Lower leg skin (tissue), 4 donors: ENCODE data around the gene POLD4. TPM values are rescaled to one million over a fixed set of nuclear protein-coding genes. Genes with fewer than 3 reads are reported as not detected.
A peak's percentile ranks its signal among the peaks of the same experiment; 100 is the strongest.

Experiments
- DNase-seq, 2 donors: peaks; one replicate each; pipeline ENCODE4 v3.0.0-alpha.2; 2019; ENCODE audit warnings: low spot score in 2 of 2
- H3K4me3 ChIP-seq: fragments of 200-600 bp; sonication (generic); 2 replicates; pipeline ENCODE4 v1.5.1; 2017; ENCODE audit warnings: mild to moderate bottlenecking, low read depth; ENCODE audit not compliant: poor library complexity, severe bottlenecking
- POLR2A ChIP-seq, 2 donors: fragments of 450-650 bp; IDR thresholded peaks; one replicate each; pipeline ENCODE4 v1.6.1; 2016 to 2017; ENCODE audit warnings: antibody characterized with exemption in 2 of 2, mild to moderate bottlenecking in 1 of 2, moderate library complexity in 1 of 2
- WGBS, 2 donors: methylation state at CpG; one replicate each; pipeline ENCODE4 v1.1.5; 2018; 5-methylcytosine and 5-hydroxymethylcytosine counted together
- intact Hi-C: fragments of 100-400 bp; cut with DNase I; formaldehyde crosslinking; loops from one replicate; pipeline ENCODE4 v1.15.0; 2023; ENCODE audit warnings: low total_unique reads
- total RNA-seq, 4 donors: library from RNA; depleted of rRNA; stranded (reverse); fragments of >200 nt; gene quantifications; one replicate each; pipeline ENCODE4 v1.1.0, GENCODE V29; 2016
- TF ChIP-seq, protein P1 (sequence below), 3 donors: fragments of 450-650 bp; IDR thresholded peaks; one replicate each; pipeline ENCODE4 v1.5.1; 2016; ENCODE audit warnings: antibody characterized with exemption in 3 of 3, mild to moderate bottlenecking in 3 of 3, moderate library complexity in 2 of 3

POLD4 gene
- total RNA-seq, 4 donors from 2014 or later, result 82.3 to 126 (median 86.4) TPM

DNA sequence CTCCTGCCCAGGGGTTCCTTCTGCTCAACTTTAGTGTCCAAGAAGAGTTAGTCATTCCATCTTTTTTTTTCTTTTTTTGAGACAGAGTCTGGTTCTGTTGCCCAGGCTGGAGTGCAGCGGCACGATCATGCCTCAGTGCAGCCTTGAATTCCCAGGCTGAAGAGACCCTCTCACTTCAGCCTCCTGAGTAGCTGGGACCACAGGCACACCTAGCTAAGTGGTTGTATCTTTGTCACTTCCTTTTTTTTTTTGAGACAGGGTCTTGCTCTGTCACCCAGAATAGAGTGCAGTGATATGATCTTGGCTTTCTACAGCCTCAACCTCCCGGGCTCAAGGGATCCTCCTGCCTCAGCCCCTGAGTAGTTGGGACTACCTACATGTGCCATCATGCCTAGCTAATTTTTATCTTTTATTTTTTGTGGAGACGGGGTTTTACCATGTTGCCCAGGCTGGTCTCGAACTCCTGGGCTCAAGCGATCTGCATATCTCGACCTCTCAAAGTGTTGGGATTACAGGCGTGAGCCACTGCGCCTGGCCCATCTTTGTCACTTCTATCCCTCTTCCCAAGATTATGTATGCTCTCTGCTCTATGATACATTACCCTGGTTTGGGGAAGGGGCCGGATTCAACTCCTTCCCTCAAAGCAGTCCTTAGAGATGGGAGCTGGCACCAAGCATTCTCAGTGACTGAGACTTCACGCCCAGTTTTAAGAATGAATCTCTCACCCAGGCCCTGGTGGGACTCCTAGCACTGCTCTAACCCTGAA is 40.0 kb downstream of the POLD4 start:
- intact Hi-C loops, result no loop called here
- WGBS, 2 donors, result 63 to 69% methylated on average over 11 of the region's 11 CpGs
- DNase-seq, result peak in 1 of 2 donors; percentile 58
- TF ChIP-seq POLR2A (IDR thresholded peaks at IDR 0.05), result no peak
- TF ChIP-seq, protein P1, sequence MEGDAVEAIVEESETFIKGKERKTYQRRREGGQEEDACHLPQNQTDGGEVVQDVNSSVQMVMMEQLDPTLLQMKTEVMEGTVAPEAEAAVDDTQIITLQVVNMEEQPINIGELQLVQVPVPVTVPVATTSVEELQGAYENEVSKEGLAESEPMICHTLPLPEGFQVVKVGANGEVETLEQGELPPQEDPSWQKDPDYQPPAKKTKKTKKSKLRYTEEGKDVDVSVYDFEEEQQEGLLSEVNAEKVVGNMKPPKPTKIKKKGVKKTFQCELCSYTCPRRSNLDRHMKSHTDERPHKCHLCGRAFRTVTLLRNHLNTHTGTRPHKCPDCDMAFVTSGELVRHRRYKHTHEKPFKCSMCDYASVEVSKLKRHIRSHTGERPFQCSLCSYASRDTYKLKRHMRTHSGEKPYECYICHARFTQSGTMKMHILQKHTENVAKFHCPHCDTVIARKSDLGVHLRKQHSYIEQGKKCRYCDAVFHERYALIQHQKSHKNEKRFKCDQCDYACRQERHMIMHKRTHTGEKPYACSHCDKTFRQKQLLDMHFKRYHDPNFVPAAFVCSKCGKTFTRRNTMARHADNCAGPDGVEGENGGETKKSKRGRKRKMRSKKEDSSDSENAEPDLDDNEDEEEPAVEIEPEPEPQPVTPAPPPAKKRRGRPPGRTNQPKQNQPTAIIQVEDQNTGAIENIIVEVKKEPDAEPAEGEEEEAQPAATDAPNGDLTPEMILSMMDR (IDR thresholded peaks at IDR 0.05), result no peak
- no peak overlapping the region for H3K4me3 ChIP-seq

DNA sequence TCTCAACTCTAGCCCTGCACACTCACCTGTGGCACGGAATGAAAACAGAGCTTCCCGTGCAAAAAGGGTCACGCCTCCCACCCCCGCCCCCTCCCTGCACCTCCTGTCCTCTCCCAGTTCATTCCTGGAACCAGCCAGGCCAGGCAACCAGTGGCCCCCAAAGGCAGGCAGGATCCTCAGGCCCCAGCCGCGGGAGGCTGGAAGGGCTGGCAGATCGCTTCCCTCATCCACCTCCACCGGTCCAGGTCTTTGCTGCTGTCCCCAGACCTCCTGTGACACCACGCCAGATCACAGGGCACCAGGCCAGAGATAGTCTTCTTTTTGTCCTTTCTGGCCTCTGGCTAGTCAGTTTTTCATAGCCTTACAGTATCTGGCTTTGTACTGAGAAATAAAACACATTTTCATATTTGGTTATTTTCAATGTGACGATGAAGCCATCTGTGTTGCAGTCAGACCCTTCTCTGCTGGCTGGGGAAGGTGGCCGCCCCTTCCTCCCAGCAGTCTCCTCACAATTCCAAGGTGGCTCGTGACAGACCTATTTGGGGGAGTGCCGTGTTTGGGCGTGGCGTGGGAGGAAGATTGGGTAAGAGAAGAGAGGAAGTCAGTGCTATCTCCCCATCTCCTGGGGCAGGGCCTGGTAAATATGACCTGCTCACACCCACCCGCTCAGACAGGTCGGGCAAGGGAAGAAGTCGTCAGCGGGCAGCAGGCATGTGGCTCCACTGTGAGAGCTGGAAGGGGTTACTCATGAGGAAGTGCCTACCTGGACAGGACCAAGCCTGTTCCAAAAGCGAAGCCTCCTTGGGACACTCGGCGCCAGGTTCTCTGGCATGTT is 40.9 kb downstream of the POLD4 start:
- TF ChIP-seq, protein P1 (IDR thresholded peaks at IDR 0.05), result no peak
- TF ChIP-seq POLR2A (IDR thresholded peaks at IDR 0.05), result no peak
- intact Hi-C loops, result no loop called here
- no peak overlapping the region for H3K4me3 ChIP-seq
- 44 to 48% methylated on average over 18 to 22 of the region's 22 CpGs for WGBS, 2 donors
- peak; percentile 79 to 92 for DNase-seq

DNA sequence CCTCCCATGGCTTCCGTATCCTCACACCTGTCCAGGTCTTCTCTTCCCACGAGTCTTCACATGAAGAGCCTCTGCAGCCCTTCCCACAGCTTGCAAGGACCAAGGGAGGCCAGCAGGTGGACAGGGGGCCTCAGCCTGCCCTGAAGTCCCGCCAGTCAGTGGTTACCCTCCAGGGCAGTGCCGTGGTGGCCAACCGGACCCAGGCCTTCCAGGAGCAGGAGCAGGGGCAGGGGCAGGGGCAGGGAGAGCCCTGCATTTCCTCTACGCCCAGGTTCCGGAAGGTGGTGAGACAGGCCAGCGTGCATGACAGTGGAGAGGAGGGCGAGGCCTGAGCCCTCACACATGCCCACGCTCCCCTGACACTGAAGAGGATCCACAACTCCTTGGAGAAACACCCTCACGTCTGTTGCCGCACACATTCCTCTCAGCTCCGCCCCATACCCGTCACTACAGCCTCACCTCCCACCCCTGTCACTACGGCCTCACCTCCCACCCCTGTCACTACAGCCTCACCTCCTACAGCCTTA is 41.7 kb downstream of the POLD4 start:
- no peak overlapping the region for H3K4me3 ChIP-seq
- TF ChIP-seq, protein P1 (IDR thresholded peaks at IDR 0.05), result no peak
- no peak for TF ChIP-seq POLR2A (IDR thresholded peaks at IDR 0.05)
- 76 to 78% methylated on average over 12 to 15 of the region's 15 CpGs for WGBS, 2 donors
- intact Hi-C loops, result no loop called here
- peak; percentile 20 to 88 for DNase-seq

DNA sequence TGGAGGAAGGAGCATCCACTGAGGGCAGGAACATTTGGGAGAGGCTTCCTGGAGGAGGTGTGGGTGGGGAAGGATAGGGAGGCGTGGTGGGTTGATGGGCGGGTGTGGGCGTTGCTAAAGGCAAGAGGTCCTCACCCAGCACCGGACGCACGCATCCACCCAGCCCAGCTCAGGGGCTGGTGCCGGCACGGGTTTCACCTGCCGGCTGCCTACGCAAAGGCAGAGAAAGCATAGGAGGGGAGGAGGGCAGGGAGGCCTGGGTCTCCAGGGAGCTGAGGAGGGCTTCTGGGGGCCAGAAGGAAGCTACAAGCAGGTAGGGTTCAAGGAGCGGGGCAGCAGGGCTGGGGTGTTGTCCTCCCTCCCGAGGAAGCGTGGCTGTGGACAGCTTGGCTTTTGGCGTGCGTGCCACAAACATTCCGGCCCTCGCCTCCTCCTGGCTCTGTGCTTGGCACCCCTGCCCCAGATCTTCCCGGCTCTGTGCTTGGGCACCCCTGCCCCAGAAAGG is 42.2 kb downstream of the POLD4 start:
- H3K4me3 ChIP-seq, result no peak overlapping the region
- intact Hi-C loops, result no loop called here
- DNase-seq, result peak in 1 of 2 donors; percentile 84
- WGBS, 2 donors, result 74 to 75% methylated on average over 18 of the region's 18 CpGs
- no peak for TF ChIP-seq POLR2A (IDR thresholded peaks at IDR 0.05)

GRCh38 chr11:67310246-67311050 is 42.9 kb downstream of the POLD4 start:
- no peak overlapping the region for H3K4me3 ChIP-seq
- TF ChIP-seq, protein P1 (IDR thresholded peaks at IDR 0.05), result no peak
- no peak for TF ChIP-seq POLR2A (IDR thresholded peaks at IDR 0.05)
- peak in 1 of 2 donors; percentile 85 for DNase-seq
- WGBS, 2 donors, result 52 to 64% methylated on average over 17 of the region's 19 CpGs
- intact Hi-C loops, result no loop called here
